AG09319 (cell line): ENCODE measurements around the gene SFT2D2.

Source experiments
- DNase-seq: peaks from one replicate; pipeline ENCODE4 v3.0.0-alpha.2; 2010; ENCODE audit warnings: low read depth; ENCODE audit errors: extremely low read depth
- TF ChIP-seq, protein P1 (sequence below): IDR thresholded peaks from 2 replicates; pipeline ENCODE4 v1.5.1; 2011; ENCODE audit warnings: low read depth, mild to moderate bottlenecking, inconsistent platforms, low read length, moderate library complexity

Gene SFT2D2

GRCh38 chr1:168213349-168213748 is 12.5 kb upstream of the SFT2D2 start:
- TF ChIP-seq, protein P1, sequence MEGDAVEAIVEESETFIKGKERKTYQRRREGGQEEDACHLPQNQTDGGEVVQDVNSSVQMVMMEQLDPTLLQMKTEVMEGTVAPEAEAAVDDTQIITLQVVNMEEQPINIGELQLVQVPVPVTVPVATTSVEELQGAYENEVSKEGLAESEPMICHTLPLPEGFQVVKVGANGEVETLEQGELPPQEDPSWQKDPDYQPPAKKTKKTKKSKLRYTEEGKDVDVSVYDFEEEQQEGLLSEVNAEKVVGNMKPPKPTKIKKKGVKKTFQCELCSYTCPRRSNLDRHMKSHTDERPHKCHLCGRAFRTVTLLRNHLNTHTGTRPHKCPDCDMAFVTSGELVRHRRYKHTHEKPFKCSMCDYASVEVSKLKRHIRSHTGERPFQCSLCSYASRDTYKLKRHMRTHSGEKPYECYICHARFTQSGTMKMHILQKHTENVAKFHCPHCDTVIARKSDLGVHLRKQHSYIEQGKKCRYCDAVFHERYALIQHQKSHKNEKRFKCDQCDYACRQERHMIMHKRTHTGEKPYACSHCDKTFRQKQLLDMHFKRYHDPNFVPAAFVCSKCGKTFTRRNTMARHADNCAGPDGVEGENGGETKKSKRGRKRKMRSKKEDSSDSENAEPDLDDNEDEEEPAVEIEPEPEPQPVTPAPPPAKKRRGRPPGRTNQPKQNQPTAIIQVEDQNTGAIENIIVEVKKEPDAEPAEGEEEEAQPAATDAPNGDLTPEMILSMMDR, result no peak
- no peak for DNase-seq

DNA sequence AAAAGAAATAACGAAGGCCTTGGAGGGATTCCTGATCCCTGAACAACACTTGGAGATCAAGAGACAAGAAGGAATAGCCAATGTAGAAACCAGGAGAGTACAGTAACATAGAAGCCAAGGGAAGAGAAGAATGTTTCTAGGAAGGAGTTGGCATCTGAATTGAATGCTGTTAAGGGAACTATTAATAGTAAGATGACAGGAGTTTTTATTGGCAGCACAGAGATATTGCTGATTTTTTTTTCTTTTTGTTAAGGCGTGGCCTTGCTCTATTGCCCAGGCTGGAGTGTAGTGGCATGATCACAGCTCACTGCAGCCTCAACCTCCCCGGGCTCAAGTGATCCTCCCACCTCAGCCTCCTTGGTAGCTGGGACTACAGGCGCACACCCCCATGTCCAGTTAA is 9.6 kb upstream of the SFT2D2 start:
- no peak for DNase-seq
- TF ChIP-seq, protein P1, result no peak

DNA sequence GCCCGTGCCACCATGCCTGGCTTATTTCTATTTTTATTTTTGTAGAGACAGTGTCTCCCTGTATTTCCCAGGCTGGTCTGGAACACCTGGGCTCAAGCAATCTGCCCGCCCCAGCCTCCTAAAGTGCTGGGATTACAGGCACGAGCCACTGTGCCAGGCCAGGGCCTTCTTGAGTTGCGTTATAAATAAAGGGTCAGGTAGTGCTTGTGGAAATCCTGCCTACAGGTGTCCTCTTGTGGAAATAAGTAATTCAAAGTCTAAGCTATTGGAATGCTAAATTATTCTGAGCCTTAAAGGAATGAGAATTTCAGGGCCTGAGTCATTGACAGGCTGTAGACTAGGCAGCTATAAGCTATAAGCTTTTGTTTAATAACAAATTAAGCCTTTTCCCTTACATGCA is 8.1 kb upstream of the SFT2D2 start:
- no peak for DNase-seq
- TF ChIP-seq, protein P1, result no peak

- no peak for DNase-seq
- TF ChIP-seq, protein P1, result no peak
These were observed 7.1 kb upstream of the SFT2D2 start for GRCh38 chr1:168218658-168219057.

DNA sequence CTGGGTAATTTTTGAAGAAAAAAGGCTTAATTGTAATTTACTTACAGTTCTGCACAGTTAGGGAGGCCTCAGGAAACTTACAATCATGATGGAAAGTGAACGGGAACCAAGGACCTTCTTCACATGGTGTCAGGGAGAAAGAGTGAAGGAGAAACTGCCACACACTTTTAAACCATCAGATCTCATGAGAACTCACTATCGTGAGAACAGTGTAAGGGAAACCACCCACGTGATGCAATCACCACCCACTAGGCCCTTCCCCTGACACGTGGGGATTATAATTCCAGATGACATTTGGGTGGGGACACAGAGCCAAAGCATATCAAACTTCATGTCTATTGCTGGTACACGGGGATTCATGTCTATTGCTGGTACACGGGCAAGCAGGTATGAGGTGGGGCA is 5.3 kb upstream of the SFT2D2 start:
- no peak for DNase-seq
- TF ChIP-seq, protein P1, result no peak

DNA sequence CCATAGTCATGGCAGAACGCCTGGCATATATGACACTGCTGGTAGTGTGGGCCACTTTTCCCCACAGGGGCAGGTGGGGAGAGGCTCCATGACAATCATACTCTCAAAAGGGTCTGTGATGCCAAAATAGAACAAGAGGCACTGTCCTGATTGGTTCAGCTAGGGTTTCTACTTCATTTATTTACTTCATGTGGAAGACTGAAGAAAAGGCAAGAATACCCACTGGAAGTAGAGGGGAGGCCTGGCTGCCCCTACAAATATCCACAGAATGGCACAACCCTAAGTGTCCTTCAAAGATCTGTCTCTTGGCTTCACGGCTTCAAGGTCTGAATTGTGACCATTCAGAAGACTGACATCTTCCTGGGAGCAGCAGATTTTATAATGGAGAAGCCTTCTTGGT is 4.5 kb upstream of the SFT2D2 start:
- DNase-seq, result no peak

DNA sequence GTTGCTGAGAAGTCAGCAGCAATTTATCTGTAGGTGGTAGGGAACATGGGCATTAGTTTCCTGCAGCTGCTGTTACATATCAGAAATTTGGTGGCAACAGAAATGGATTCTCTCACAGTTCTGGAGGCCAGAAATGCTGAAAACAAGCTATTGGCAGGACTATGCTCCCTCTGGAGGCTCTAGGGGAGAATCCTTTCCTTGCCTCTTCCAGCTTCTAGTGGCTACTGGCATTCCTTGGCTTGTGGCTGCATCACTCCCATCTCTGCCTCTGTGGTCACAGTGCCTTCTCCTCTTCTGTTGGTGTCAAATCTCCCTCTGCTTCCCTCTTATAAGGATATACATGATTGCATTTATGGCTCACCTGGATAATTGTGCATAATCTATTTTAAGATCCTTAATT is 2.5 kb upstream of the SFT2D2 start:
- TF ChIP-seq, protein P1, result no peak
- no peak for DNase-seq

More for the DNA sequence above, 4.5 kb upstream of the SFT2D2 start:
- TF ChIP-seq, protein P1, result no peak
